HG02970 (cell line): ENCODE results near the gene GLP2R.

ENCODE experiments used
- ATAC-seq: cut with Tn5 transposase; IDR thresholded peaks from one replicate; pipeline ENCODE4 v1.9.1; 2021; ENCODE audit warnings: mild to moderate bottlenecking, moderate library complexity, moderate number of reproducible peaks; ENCODE audit not compliant: unreplicated experiment, low FRiP score

The GLP2R gene

GRCh38 chr17:9941305-9941704 lies 115.6 kb downstream of the GLP2R start:
- no peak for ATAC-seq
